Mammary epithelial cell (primary cell): ENCODE results near the gene SLC32A1.

Experiments
- EZH2 ChIP-seq: IDR thresholded peaks from 2 replicates; pipeline ENCODE4 v1.6.1; 2012; ENCODE audit warnings: low read length, inconsistent platforms, borderline replicate concordance
- TF ChIP-seq, protein P1 (sequence below), 2 donors: IDR thresholded peaks in 1 of 2; conservative IDR thresholded peaks in 1 of 2; 2 replicates each; pipeline ENCODE4 v1.5.1; 2011 to 2012; ENCODE audit warnings: inconsistent platforms in 2 of 2, low read length in 2 of 2, mild to moderate bottlenecking in 2 of 2, control low read depth in 1 of 2, low read depth in 1 of 2; ENCODE audit not compliant: insufficient read depth in 1 of 2; ENCODE audit errors: extremely low read depth in 1 of 2

DNA sequence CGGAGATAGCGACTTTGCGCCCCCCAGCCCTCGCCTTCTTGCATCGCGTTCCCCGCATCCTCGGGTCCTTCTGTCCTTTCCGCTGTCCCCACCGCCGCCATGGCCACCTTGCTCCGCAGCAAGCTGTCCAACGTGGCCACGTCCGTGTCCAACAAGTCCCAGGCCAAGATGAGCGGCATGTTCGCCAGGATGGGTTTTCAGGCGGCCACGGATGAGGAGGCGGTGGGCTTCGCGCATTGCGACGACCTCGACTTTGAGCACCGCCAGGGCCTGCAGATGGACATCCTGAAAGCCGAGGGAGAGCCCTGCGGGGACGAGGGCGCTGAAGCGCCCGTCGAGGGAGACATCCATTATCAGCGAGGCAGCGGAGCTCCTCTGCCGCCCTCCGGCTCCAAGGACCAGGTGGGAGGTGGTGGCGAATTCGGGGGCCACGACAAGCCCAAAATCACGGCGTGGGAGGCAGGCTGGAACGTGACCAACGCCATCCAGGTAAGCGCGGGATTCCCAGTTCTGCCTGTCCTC is 401 bp downstream of the SLC32A1 start:
- TF ChIP-seq, protein P1, sequence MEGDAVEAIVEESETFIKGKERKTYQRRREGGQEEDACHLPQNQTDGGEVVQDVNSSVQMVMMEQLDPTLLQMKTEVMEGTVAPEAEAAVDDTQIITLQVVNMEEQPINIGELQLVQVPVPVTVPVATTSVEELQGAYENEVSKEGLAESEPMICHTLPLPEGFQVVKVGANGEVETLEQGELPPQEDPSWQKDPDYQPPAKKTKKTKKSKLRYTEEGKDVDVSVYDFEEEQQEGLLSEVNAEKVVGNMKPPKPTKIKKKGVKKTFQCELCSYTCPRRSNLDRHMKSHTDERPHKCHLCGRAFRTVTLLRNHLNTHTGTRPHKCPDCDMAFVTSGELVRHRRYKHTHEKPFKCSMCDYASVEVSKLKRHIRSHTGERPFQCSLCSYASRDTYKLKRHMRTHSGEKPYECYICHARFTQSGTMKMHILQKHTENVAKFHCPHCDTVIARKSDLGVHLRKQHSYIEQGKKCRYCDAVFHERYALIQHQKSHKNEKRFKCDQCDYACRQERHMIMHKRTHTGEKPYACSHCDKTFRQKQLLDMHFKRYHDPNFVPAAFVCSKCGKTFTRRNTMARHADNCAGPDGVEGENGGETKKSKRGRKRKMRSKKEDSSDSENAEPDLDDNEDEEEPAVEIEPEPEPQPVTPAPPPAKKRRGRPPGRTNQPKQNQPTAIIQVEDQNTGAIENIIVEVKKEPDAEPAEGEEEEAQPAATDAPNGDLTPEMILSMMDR (conservative IDR thresholded peaks at IDR 0.05 in 1 of 2, IDR thresholded peaks at IDR 0.05 in 1 of 2; ENCODE audit: extremely low read depth in 1 of 2, insufficient read depth in 1 of 2, low read depth in 1 of 2, low read length in 2 of 2), result no peak
- peak; percentile 86 for TF ChIP-seq EZH2
